A549 (cell line): ENCODE data around the gene PHRF1. TPM values are rescaled to one million over a fixed set of nuclear protein-coding genes. Genes with fewer than 3 reads are reported as not detected.

Source experiments
- ATAC-seq, 2 experiments: fragments of 200-7000 bp in 1 of 2; fragments of >200 bp in 1 of 2; cut with Nextera tagmentation in 1 of 2; cut with Tn5 transposase in 1 of 2; 3 replicates each; pipeline versions ENCODE4 v1.8.0 to v1.9.1; 2018 to 2020; ENCODE audit warnings: mild to moderate bottlenecking in 1 of 2, moderate library complexity in 1 of 2
- CTCF ChIA-PET: fragments of 300-600 bp; sonication (Branson Sonifier 250); formaldehyde crosslinking; extraction: SDS; loops from one replicate; lab custom pipeline; 2021; ENCODE audit warnings: antibody characterized with exemption, inconsistent platforms; lab: Yijun Ruan, JAX
- POLR2A ChIA-PET: fragments of 350-600 bp; formaldehyde crosslinking; extraction: SDS; loops from one replicate; lab custom pipeline; 2021; ENCODE audit warnings: antibody characterized with exemption, inconsistent platforms; lab: Yijun Ruan, JAX
- DNase-seq, 2 experiments: peaks; one replicate each; pipeline versions ENCODE4 v3.0.0 to v3.0.0-alpha.2; 2011 to 2016; ENCODE audit warnings: low read depth in 1 of 2, low spot score in 1 of 2
- FAIRE-seq: peaks from 2 replicates; lab custom pipeline; 2011; peaks lifted over from hg19 to GRCh38; lab: Jason Lieb, UNC
- H3K27ac ChIP-seq, 2 experiments: fragments of >200 bp; sonication (Bioruptor Twin); formaldehyde crosslinking; 3 replicates each; pipeline ENCODE4 v1.5.1; 2016 to 2017
- H3K4me1 ChIP-seq: fragments of >200 bp; sonication (Bioruptor Twin); formaldehyde crosslinking; 3 replicates; pipeline ENCODE4 v1.6.1; 2016
- H3K4me2 ChIP-seq: fragments of >200 bp; sonication (Bioruptor Twin); formaldehyde crosslinking; 3 replicates; pipeline ENCODE4 v1.6.1; 2016
- H3K4me3 ChIP-seq: fragments of >200 bp; sonication (Bioruptor Twin); formaldehyde crosslinking; 3 replicates; pipeline ENCODE4 v1.5.1; 2016
- H3K9me3 ChIP-seq: fragments of >200 bp; sonication (Bioruptor Twin); formaldehyde crosslinking; 3 replicates; pipeline ENCODE4 v1.6.1; 2016
- CBX8 ChIP-seq: fragments of 200-600 bp; sonication (generic); IDR thresholded peaks from 2 replicates; pipeline ENCODE4 v1.6.1; 2016
- CEBPB ChIP-seq, 2 experiments: fragments of >200 bp in 1 of 2; sonication (Bioruptor Twin) in 1 of 2; formaldehyde crosslinking in 1 of 2; IDR thresholded peaks; 2 replicates each; pipeline ENCODE4 v1.6.1; 2012 to 2016
- CHD2 ChIP-seq: fragments of 150-350 bp; IDR thresholded peaks from 2 replicates; pipeline ENCODE4 v1.6.1; 2014; ENCODE audit warnings: low read length; ENCODE audit not compliant: partially characterized antibody
- EHMT2 ChIP-seq: fragments of 200-600 bp; sonication (generic); IDR thresholded peaks from 2 replicates; pipeline ENCODE4 v1.6.1; 2016; ENCODE audit warnings: antibody characterized with exemption, low read depth, mild to moderate bottlenecking, moderate library complexity
- ESRRA ChIP-seq: fragments of 150-350 bp; IDR thresholded peaks from 2 replicates; pipeline ENCODE4 v1.6.1; 2014; ENCODE audit warnings: mild to moderate bottlenecking, low read length, borderline replicate concordance
- FOXS1 ChIP-seq: fragments of 250-450 bp; sonication (Bioruptor Pico); IDR thresholded peaks from 2 replicates; pipeline ENCODE4 v1.5.0; 2020; ENCODE audit warnings: mild to moderate bottlenecking, moderate library complexity
- GATA3 ChIP-seq: IDR thresholded peaks from 2 replicates; pipeline ENCODE4 v1.6.1; 2012; ENCODE audit warnings: borderline replicate concordance
- HOXA7 ChIP-seq: fragments of 250-450 bp; sonication (Bioruptor Pico); IDR thresholded peaks from 2 replicates; pipeline ENCODE4 v1.5.0; 2020; ENCODE audit warnings: mild to moderate bottlenecking, moderate library complexity
- HOXB13 ChIP-seq: fragments of 250-450 bp; sonication (Bioruptor Pico); IDR thresholded peaks from 2 replicates; pipeline ENCODE4 v1.5.0; 2020; ENCODE audit warnings: low read depth, mild to moderate bottlenecking, moderate library complexity
- JUNB ChIP-seq: fragments of >200 bp; sonication (Bioruptor Twin); formaldehyde crosslinking; IDR thresholded peaks from 2 replicates; pipeline ENCODE4 v1.6.1; 2016
- MYC ChIP-seq: IDR thresholded peaks from 2 replicates; pipeline ENCODE4 v1.6.1; 2012; ENCODE audit warnings: mild to moderate bottlenecking, inconsistent platforms, low read length, improper control_type of control experiment, borderline replicate concordance
- POLR2A ChIP-seq: IDR thresholded peaks from 2 replicates; pipeline ENCODE4 v1.6.1; 2012; ENCODE audit warnings: mild to moderate bottlenecking, low read length
- POLR2AphosphoS2 ChIP-seq: conservative IDR thresholded peaks from 2 replicates; pipeline ENCODE4 v1.6.1; 2012; ENCODE audit warnings: low read length, improper control_type of control experiment, inconsistent platforms
- RAD21 ChIP-seq, 2 experiments: fragments of >200 bp in 1 of 2; sonication (Bioruptor Twin) in 1 of 2; formaldehyde crosslinking in 1 of 2; IDR thresholded peaks in 1 of 2; conservative IDR thresholded peaks in 1 of 2; 2 replicates in 1 of 2; 3 replicates in 1 of 2; pipeline ENCODE4 v1.6.1; 2012 to 2018; ENCODE audit warnings: inconsistent platforms in 1 of 2
- RCOR1 ChIP-seq: fragments of 150-350 bp; IDR thresholded peaks from 2 replicates; pipeline ENCODE4 v1.6.1; 2014; ENCODE audit warnings: antibody characterized with exemption, low read length, low read depth
- RFX5 ChIP-seq: fragments of 450-650 bp; IDR thresholded peaks from 2 replicates; pipeline ENCODE4 v1.7.1; 2014; ENCODE audit warnings: antibody characterized with exemption, mild to moderate bottlenecking, moderate library complexity
- SMC3 ChIP-seq: fragments of >200 bp; sonication (Bioruptor Twin); formaldehyde crosslinking; IDR thresholded peaks from 3 replicates; pipeline ENCODE4 v1.6.1; 2018; ENCODE audit warnings: inconsistent platforms
- SREBF2 ChIP-seq: fragments of 450-650 bp; IDR thresholded peaks from 2 replicates; pipeline ENCODE4 v1.6.1; 2014; ENCODE audit warnings: mild to moderate bottlenecking, moderate library complexity
- TP53 ChIP-seq: fragments of 250-450 bp; sonication (Bioruptor Pico); IDR thresholded peaks from 2 replicates; pipeline ENCODE4 v1.5.0; 2021; ENCODE audit warnings: mild to moderate bottlenecking, moderate library complexity
- ZC3H11A ChIP-seq: fragments of 450-650 bp; IDR thresholded peaks from 2 replicates; pipeline ENCODE4 v1.6.1; 2014; ENCODE audit warnings: antibody characterized with exemption, mild to moderate bottlenecking
- ZFP36 ChIP-seq: fragments of 450-650 bp; IDR thresholded peaks from 2 replicates; pipeline ENCODE4 v1.6.1; 2014; ENCODE audit warnings: borderline replicate concordance; ENCODE audit not compliant: partially characterized antibody
- ZNF302 ChIP-seq: fragments of 250-450 bp; sonication (Bioruptor Pico); IDR thresholded peaks from 2 replicates; pipeline ENCODE4 v1.9.0; 2021; ENCODE audit warnings: inconsistent platforms, mild to moderate bottlenecking, moderate library complexity
- WGBS: methylation state at CpG from one replicate; pipeline ENCODE4 v1.1.6; 2017; ENCODE audit errors: missing lambda C conversion rate; 5-methylcytosine and 5-hydroxymethylcytosine counted together
- polyA minus RNA-seq: library from RNA; depleted of rRNA, polyadenylated mRNA; stranded (reverse); fragments of >200 nt; gene quantifications from 2 replicates; pipeline ENCODE4 v1.2.3, GENCODE V29; 2011; rRNA and poly(A)+ RNA removed
- polyA plus RNA-seq, 4 experiments: library from polyadenylated mRNA; depleted of rRNA in 3 of 4; stranded (reverse); fragments of >200 nt; fragmentation: RNase III in 1 of 4; extraction: RNeasy Plus Mini Kit Qiagen cat#74134 plus additional on column Dnase treatment in 1 of 4; gene quantifications; 2 replicates in 3 of 4; 3 replicates in 1 of 4; pipeline ENCODE4 v1.2.3, GENCODE V29; 2011 to 2017
- TF ChIP-seq, protein P1 (sequence below): IDR thresholded peaks from 2 replicates; pipeline ENCODE4 v1.6.1; 2012
- TF ChIP-seq, protein P2 (sequence below): IDR thresholded peaks from 2 replicates; pipeline ENCODE4 v1.6.1; 2012
- TF ChIP-seq, protein P3 (sequence below): fragments of 450-650 bp; IDR thresholded peaks from 2 replicates; pipeline ENCODE4 v1.6.1; 2014; ENCODE audit warnings: antibody characterized with exemption
- TF ChIP-seq, protein P4 (sequence below): fragments of 250-450 bp; sonication (Bioruptor Pico); IDR thresholded peaks from 2 replicates; pipeline ENCODE4 v1.5.0; 2020; ENCODE audit warnings: low read depth, mild to moderate bottlenecking, moderate library complexity
- TF ChIP-seq, protein P5 (sequence below): IDR thresholded peaks from 2 replicates; pipeline ENCODE4 v1.6.1; 2012; ENCODE audit warnings: low read depth, borderline replicate concordance
- TF ChIP-seq, protein P6 (sequence below): fragments of >200 bp; sonication (Bioruptor Twin); formaldehyde crosslinking; IDR thresholded peaks from 3 replicates; pipeline ENCODE4 v1.6.1; 2016
- TF ChIP-seq, protein P7 (sequence below): fragments of >200 bp; sonication (Bioruptor Twin); formaldehyde crosslinking; IDR thresholded peaks from 2 replicates; pipeline ENCODE4 v1.6.1; 2016

PHRF1 gene, protein sequence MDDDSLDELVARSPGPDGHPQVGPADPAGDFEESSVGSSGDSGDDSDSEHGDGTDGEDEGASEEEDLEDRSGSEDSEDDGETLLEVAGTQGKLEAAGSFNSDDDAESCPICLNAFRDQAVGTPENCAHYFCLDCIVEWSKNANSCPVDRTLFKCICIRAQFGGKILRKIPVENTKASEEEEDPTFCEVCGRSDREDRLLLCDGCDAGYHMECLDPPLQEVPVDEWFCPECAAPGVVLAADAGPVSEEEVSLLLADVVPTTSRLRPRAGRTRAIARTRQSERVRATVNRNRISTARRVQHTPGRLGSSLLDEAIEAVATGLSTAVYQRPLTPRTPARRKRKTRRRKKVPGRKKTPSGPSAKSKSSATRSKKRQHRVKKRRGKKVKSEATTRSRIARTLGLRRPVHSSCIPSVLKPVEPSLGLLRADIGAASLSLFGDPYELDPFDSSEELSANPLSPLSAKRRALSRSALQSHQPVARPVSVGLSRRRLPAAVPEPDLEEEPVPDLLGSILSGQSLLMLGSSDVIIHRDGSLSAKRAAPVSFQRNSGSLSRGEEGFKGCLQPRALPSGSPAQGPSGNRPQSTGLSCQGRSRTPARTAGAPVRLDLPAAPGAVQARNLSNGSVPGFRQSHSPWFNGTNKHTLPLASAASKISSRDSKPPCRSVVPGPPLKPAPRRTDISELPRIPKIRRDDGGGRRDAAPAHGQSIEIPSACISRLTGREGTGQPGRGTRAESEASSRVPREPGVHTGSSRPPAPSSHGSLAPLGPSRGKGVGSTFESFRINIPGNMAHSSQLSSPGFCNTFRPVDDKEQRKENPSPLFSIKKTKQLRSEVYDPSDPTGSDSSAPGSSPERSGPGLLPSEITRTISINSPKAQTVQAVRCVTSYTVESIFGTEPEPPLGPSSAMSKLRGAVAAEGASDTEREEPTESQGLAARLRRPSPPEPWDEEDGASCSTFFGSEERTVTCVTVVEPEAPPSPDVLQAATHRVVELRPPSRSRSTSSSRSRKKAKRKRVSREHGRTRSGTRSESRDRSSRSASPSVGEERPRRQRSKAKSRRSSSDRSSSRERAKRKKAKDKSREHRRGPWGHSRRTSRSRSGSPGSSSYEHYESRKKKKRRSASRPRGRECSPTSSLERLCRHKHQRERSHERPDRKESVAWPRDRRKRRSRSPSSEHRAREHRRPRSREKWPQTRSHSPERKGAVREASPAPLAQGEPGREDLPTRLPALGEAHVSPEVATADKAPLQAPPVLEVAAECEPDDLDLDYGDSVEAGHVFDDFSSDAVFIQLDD (N-terminal part only)
- polyA plus RNA-seq (2011; rRNA removed) (8.6 and 10.8 TPM in 2 replicates), polyA plus RNA-seq (2017; fragmentation: RNase III; extraction: RNeasy Plus Mini Kit Qiagen cat#74134 plus additional on column Dnase treatment) (23.0 to 25.3 TPM (median 23.7 TPM) in 3 replicates), polyA minus RNA-seq (10.3 and 11.1 TPM in 2 replicates)
- 19.8 and 25.1 TPM in 2 replicates for polyA plus RNA-seq (2012; cell fraction: cytosol; rRNA removed)
- polyA plus RNA-seq (2012; cell fraction: nucleus; rRNA removed): 46.9 and 57.6 TPM in 2 replicates

DNA sequence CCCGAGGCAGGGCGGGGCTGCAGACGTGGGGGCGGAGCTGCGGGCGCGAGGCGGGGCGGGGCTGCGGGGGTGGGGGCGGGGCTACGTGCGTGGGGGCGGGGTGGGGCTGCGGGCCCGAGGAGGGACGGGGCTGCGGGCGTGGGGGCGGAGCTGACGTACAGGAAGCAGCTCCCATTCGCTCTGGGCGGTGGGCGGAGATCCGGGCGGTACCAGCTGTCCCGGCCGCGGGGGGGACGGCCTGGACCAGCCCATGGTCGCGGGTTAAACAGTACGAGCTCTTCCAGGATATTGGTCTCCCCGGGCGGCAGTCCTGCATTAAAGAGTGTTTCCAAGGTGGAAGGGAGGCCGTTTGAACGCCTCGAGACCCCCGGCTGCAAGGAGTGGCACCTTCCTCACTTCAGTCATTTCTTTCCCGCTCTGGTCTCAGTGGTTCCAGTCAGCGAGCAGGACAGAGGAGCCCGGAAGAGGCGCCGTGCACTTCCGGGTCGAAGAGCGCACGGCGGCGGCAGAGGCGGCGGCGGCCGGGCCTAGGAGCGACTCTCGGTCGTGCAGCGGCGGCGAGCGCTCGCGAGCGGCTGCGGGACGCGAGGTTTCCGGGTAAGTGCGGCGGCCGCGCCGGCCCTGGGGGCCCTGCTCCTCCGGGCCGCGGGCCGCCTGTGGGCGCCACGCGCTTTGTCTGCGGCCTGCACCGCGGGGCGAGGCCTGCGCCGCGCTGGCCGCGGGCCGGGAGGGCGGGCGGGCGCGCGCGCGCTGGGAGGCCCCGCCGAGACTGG lies at the start of gene PHRF1:
Gene PHRF1 (plus strand): TSS at position 475 of the 773 bp plus-strand sequence. CDS start 5,043 bp downstream, outside the sequence.
- WGBS: 0% methylated on average over 7 of the region's 99 CpGs
- no peaks in the 10 kb centered on the region for H3K9me3 ChIP-seq
- DNase-seq (peak; percentile 95 to 98), FAIRE-seq (no peak), ATAC-seq (peak; percentile 90 to 91)
- H3K4me1 ChIP-seq: peaks cover 26% of the 10 kb centered on the region
- H3K27ac ChIP-seq: peak within 1 kb of the TSS; percentile 97 to 98
- CTCF ChIA-PET: interaction anchor here (0.6 to 1.8 kb wide), 3 partner anchors 13 to 83 kb away, joined by 3 to 6 read pairs (median 3); no protein-coding TSS in a partner anchor
- peak within 1 kb of the TSS; percentile 100 for H3K4me2 ChIP-seq
- H3K4me3 ChIP-seq: peak within 1 kb of the TSS; percentile 91
- POLR2A ChIA-PET: interaction anchor here (0.7 to 1.1 kb wide), 19 partner anchors 9 to 233 kb away, joined by 3 to 7 read pairs (median 4); partner anchors contain the start of genes HRAS, LMNTD2, RPLP2 and TMEM80
- TF ChIP-seq SREBF2 (no peak), ZC3H11A (no peak), ZNF302 (CRISPR knock-in tag) (no peak), RAD21 (conservative IDR thresholded peaks at IDR 0.05 in 1 of 2, IDR thresholded peaks at IDR 0.05 in 1 of 2) (no peak), CHD2 (peak; percentile 22), POLR2AphosphoS2 (no peak), CEBPB (IDR thresholded peaks at IDR 0.05) (no peak), CBX8 (no peak), SMC3 (no peak), POLR2A (peak; percentile 45), JUNB (no peak), HOXA7 (CRISPR knock-in tag) (no peak), RFX5 (no peak), TP53 (CRISPR knock-in tag) (no peak), MYC (0 out of 2 replicates have a peak, but pooled peaks have one; percentile 68), RCOR1 (no peak), ESRRA (no peak), ZFP36 (no peak), GATA3 (peak; percentile 80), EHMT2 (no peak), HOXB13 (CRISPR knock-in tag) (no peak), FOXS1 (no peak)
- TF ChIP-seq, protein P1, sequence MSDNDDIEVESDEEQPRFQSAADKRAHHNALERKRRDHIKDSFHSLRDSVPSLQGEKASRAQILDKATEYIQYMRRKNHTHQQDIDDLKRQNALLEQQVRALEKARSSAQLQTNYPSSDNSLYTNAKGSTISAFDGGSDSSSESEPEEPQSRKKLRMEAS: peak; percentile 82
- TF ChIP-seq, protein P2, sequence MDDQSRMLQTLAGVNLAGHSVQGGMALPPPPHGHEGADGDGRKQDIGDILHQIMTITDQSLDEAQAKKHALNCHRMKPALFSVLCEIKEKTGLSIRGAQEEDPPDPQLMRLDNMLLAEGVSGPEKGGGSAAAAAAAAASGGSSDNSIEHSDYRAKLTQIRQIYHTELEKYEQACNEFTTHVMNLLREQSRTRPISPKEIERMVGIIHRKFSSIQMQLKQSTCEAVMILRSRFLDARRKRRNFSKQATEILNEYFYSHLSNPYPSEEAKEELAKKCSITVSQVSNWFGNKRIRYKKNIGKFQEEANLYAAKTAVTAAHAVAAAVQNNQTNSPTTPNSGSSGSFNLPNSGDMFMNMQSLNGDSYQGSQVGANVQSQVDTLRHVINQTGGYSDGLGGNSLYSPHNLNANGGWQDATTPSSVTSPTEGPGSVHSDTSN: no peak
- TF ChIP-seq, protein P3, sequence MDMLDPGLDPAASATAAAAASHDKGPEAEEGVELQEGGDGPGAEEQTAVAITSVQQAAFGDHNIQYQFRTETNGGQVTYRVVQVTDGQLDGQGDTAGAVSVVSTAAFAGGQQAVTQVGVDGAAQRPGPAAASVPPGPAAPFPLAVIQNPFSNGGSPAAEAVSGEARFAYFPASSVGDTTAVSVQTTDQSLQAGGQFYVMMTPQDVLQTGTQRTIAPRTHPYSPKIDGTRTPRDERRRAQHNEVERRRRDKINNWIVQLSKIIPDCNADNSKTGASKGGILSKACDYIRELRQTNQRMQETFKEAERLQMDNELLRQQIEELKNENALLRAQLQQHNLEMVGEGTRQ: no peak
- TF ChIP-seq, protein P4, sequence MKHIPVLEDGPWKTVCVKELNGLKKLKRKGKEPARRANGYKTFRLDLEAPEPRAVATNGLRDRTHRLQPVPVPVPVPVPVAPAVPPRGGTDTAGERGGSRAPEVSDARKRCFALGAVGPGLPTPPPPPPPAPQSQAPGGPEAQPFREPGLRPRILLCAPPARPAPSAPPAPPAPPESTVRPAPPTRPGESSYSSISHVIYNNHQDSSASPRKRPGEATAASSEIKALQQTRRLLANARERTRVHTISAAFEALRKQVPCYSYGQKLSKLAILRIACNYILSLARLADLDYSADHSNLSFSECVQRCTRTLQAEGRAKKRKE (CRISPR knock-in tag): no peak
- TF ChIP-seq, protein P5, sequence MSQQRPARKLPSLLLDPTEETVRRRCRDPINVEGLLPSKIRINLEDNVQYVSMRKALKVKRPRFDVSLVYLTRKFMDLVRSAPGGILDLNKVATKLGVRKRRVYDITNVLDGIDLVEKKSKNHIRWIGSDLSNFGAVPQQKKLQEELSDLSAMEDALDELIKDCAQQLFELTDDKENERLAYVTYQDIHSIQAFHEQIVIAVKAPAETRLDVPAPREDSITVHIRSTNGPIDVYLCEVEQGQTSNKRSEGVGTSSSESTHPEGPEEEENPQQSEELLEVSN: peak; percentile 62; the same call in 1 of the 2 replicates
- TF ChIP-seq, protein P6, sequence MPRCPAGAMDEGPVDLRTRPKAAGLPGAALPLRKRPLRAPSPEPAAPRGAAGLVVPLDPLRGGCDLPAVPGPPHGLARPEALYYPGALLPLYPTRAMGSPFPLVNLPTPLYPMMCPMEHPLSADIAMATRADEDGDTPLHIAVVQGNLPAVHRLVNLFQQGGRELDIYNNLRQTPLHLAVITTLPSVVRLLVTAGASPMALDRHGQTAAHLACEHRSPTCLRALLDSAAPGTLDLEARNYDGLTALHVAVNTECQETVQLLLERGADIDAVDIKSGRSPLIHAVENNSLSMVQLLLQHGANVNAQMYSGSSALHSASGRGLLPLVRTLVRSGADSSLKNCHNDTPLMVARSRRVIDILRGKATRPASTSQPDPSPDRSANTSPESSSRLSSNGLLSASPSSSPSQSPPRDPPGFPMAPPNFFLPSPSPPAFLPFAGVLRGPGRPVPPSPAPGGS: peak; percentile 74; the same call in 2 of the 3 replicates
- TF ChIP-seq, protein P7, sequence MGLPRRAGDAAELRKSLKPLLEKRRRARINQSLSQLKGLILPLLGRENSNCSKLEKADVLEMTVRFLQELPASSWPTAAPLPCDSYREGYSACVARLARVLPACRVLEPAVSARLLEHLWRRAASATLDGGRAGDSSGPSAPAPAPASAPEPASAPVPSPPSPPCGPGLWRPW: no peak
